Raji (cell line): Measurements from ENCODE around the gene ANKRD66.

Experiments used
- POLR2A ChIP-seq: IDR thresholded peaks from 2 replicates; pipeline ENCODE4 v1.6.1; 2011; ENCODE audit warnings: low read depth, low read length, control low read depth; ENCODE audit not compliant: insufficient read depth

Gene ANKRD66

GRCh38 chr6:46776070-46776712 lies 29.5 kb downstream of the ANKRD66 start:
- TF ChIP-seq POLR2A: no peak

- no peak for TF ChIP-seq POLR2A
Observed at GRCh38 chr6:46777476-46778346, 31.0 kb downstream of the ANKRD66 start.

DNA sequence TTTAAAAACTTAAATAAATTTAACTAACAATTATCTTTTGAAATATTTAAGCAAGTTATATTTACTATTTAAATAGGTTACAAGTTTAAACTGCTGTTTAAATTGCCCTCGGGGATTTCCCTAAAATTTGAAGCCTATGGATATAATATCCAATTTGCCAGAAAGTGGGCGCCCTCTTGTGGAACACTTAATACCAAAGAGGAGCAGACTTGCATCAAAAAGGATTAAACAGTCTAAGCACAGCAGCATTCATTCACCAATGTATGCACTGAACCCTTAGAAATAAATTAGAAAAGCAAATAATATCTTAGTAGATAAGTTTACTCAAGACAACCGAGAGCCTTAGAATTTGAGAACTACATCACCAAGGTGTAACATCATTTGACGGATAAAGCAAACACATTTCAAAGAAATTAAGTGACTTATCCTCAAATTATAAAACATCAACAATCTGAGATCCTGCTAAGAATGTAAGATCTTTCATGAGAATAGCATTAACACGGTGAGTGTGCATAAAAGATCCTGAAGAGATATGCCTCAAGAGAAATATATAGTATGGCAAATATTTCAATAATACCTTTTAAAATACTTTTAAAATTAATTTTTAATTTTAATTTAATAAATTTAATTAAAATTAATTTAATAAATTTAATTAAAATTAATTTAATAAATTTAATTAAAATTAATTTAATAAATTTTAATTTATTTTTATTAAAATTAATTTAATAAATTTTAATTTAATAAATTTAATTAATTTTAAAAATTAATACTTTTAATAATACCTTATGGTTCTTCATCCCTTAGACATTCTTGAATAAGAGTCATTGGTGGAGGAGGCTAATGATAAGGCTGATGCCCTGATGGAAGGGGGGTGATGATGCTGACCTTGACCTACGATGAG lies 35.0 kb downstream of the ANKRD66 start:
- TF ChIP-seq POLR2A: no peak

DNA sequence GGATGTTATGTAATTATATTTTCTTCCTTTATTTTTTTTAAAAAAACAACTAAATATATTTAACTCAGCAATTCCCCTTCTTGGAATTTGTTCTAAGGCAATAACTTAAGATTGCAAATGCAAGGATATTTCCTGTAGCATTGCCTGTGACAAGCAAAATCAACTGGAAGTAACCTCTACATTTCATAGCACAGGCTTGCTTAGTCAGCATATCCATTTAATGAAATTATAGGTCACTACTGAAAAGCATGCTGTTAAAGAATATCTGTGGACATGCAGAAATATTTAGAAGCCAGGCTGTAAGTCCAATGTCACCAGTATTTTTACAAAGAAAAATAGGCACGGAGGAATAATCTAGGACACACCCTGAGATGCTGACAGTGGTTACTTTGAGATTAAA lies 37.8 kb downstream of the ANKRD66 start:
- no peak for TF ChIP-seq POLR2A

DNA sequence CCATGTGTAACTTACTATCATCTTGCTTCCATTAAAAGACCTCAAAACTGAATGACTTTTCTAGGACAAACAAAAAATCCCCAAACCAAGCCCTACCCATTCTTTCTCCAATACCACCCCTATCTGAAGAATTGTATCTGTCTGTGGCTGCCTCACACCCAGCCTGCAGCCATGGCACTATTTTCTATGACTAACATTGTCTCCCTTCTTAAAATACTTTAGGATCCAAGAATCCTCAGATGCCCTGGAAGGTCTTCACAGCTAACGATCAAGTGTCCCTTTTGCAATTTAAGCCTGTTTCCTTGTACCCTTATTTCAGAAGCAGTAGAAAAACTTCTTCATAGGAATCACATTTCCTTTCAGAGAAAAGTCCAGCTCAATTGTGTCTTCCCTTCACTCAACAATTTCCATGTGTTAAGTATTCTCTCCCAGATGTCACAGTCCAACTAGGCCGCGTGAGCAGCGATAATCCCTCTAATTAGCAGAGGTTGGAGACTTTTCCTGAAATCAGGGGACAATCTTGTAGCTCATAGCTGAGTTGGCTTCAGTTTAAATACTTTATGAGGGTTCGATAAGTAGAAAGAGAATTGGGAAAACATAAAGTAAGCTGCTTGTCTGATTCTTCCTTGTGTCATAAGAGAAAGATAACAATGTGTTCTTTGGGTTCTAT lies 41.3 kb downstream of the ANKRD66 start:
- TF ChIP-seq POLR2A: no peak

DNA sequence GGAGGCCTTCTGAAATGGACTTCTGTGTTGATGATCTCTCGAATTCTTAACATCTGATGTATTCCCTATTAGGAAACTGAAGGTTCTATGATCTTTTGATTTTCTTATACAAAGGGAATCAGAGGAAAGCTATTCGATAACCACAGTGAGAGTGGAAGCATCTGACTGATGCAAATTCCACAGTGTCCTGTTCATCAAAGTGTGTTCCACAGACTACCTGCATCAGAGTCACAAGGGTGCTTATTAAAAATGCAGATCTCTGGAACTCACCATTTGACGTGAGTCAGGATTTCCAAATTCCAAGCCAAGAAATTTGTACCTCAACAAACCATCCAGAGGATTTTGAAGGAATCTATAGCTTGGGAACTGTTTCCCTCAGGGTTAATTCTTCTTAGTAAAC lies 42.1 kb downstream of the ANKRD66 start:
- no peak for TF ChIP-seq POLR2A

GRCh38 chr6:46789434-46790354 lies 43.0 kb downstream of the ANKRD66 start:
- no peak for TF ChIP-seq POLR2A

DNA sequence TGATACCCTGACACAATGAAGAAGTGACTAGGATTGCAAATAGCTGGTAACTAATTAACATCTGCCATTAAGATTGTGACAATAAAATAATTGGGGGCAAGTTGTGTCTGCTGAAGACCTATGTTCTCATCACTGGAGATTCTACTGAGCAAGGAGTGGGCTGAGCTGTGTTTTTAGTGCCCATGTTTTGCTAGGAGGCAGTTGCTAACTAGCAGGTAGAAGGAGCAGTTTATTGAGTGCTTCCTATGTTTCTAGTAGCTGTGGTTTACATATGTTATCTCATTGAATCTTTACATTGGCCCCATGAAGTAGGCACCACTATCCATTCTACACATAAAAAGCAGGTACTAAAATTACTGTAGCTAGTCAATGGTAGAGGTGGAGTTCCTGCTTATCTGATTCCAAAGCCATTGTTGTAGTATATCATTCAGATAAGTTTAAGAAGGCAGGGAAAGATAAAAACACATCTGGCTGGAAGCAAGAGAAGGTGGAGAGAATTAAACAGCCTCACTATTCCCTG lies 43.7 kb downstream of the ANKRD66 start:
- TF ChIP-seq POLR2A: no peak

GRCh38 chr6:46792635-46793034 lies 45.9 kb downstream of the ANKRD66 start:
- no peak for TF ChIP-seq POLR2A

DNA sequence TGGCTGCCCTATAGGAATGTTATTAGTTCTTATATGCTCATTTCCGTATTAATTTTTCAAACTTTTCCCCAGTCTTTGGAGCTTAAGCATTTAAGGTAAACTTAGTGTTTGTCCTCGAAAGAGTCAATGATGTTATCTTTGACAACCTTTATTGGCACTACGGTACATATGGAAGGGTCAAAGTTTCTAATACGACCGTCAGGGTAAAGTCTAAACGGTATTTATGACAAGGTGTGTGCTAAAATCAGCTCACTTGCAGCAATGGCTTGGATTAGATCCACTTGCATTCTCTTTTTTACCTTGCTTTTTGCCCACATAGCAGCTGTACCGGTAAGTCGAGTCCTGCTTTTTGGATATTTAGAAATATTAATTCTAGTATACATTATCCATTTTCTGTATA lies 46.4 kb downstream of the ANKRD66 start, which contains the start of gene MEP1A:
TSS of gene MEP1A (plus strand) at position 252 of the 400 bp plus-strand sequence. CDS start at position 262, 10 bp downstream.
- no peak for TF ChIP-seq POLR2A

- TF ChIP-seq POLR2A: no peak
Observed at GRCh38 chr6:46794068-46794467, 47.3 kb downstream of the ANKRD66 start.

DNA sequence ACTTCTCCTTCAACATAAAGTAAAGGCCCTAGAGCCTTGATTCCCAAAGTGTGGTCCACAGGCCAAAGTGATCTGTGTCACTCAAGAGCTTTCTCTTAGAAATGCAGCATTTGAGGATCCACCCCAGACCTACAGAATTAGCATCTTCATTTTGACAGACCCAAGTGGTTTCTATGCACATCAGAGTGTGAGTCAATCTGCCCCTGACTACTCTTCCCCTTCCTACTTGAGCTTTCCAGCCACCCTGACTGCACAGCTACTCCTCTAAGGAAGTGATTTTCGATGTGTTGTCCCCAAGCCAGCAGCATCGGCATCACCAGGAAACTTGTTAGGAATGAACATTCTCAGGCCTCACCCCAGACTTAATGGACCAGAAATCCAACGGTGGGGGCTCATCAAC lies 49.1 kb downstream of the ANKRD66 start:
- no peak for TF ChIP-seq POLR2A

- no peak for TF ChIP-seq POLR2A
Observed at GRCh38 chr6:46796848-46797580, 50.3 kb downstream of the ANKRD66 start.

DNA sequence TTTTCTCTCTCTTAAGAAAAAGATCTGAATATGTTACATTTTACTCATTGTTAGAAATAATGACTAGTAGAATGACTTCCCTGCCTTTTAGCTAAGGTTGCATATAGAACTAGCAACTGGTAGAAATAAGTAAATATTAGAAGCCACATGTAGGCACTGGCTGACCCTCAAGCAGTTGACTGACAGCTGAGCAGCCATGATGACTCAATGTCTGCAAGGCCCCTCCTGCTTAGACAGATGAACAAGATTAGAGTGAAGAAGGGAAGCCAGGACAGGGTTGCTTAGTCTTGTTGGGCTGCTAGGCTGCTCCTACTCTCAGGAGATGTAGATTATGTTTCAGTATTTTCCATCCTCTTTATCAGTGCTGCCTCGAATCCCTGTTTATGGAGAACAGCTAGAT lies 52.9 kb downstream of the ANKRD66 start:
- no peak for TF ChIP-seq POLR2A
